Stimulated activated effector memory CD8-positive, alpha-beta T cell treated with anti-CD3 and anti-CD28 coated beads, Interleukin-12 subunit alpha, Interleukin-12 subunit beta, amount 100 ng/mL, for 72 hours (primary cell): ENCODE results near the gene ADAMTS15.

Experiments
- ATAC-seq: fragments of 150-1000 bp; cut with Tn5 transposase; 2 replicates; pipeline ENCODE4 v1.10.0; 2021
- DNase-seq, 2 donors: peaks; one replicate each; pipeline ENCODE4 v3.0.0; 2021 to 2022; ENCODE audit warnings: low spot score in 2 of 2
- H3K27ac Mint-ChIP-seq: one replicate; pipeline ENCODE4 v1.8.0; 2022; ENCODE audit warnings: mild to moderate bottlenecking, mixed read lengths
- H3K36me3 Mint-ChIP-seq: one replicate; pipeline ENCODE4 v1.8.0; 2022; ENCODE audit warnings: mild to moderate bottlenecking, mixed read lengths
- H3K4me1 Mint-ChIP-seq: one replicate; pipeline ENCODE4 v1.8.0; 2022; ENCODE audit warnings: mixed read lengths
- H3K4me3 Mint-ChIP-seq: one replicate; pipeline ENCODE4 v1.8.0; 2022; ENCODE audit warnings: mild to moderate bottlenecking, mixed read lengths
- H3K9me3 Mint-ChIP-seq: one replicate; pipeline ENCODE4 v1.8.0; 2022; ENCODE audit warnings: mixed read lengths

Gene ADAMTS15

GRCh38 chr11:130458410-130458729, 9.9 kb downstream of the ADAMTS15 start:
- Mint-ChIP-seq H3K36me3 (no peaks in the 10 kb centered on the region), H3K27ac (no peak overlapping the region), H3K4me1 (no peaks in the 10 kb centered on the region), H3K9me3 (no peaks in the 10 kb centered on the region), H3K4me3 (no peak overlapping the region)
- DNase-seq: no peak
- ATAC-seq: no peak

GRCh38 chr11:130459521-130459920, 11.1 kb downstream of the ADAMTS15 start:
- no peaks in the 10 kb centered on the region for H3K36me3 Mint-ChIP-seq
- DNase-seq: no peak
- H3K27ac Mint-ChIP-seq: no peak overlapping the region

GRCh38 chr11:130462101-130462885, 13.8 kb downstream of the ADAMTS15 start:
- Mint-ChIP-seq H3K27ac (no peak overlapping the region), H3K36me3 (no peaks in the 10 kb centered on the region), H3K4me3 (no peak overlapping the region), H3K4me1 (no peaks in the 10 kb centered on the region), H3K9me3 (no peaks in the 10 kb centered on the region)
- ATAC-seq (no peak), DNase-seq (no peak)

More at GRCh38 chr11:130459521-130459920, 11.1 kb downstream of the ADAMTS15 start:
- Mint-ChIP-seq H3K4me1 (no peaks in the 10 kb centered on the region), H3K9me3 (no peaks in the 10 kb centered on the region), H3K4me3 (no peak overlapping the region)
- no peak for ATAC-seq

GRCh38 chr11:130462931-130463330, 14.5 kb downstream of the ADAMTS15 start:
- H3K36me3 Mint-ChIP-seq: no peaks in the 10 kb centered on the region
- H3K27ac Mint-ChIP-seq: no peak overlapping the region
- DNase-seq (no peak), ATAC-seq (no peak)
- no peaks in the 10 kb centered on the region for H3K9me3 Mint-ChIP-seq
- H3K4me3 Mint-ChIP-seq: no peak overlapping the region
- H3K4me1 Mint-ChIP-seq: no peaks in the 10 kb centered on the region

- no peak for DNase-seq
- H3K4me3 Mint-ChIP-seq: no peak overlapping the region
- ATAC-seq: no peak
- no peak overlapping the region for H3K27ac Mint-ChIP-seq
- no peaks in the 10 kb centered on the region for H3K36me3 Mint-ChIP-seq
- H3K9me3 Mint-ChIP-seq: no peaks in the 10 kb centered on the region
- H3K4me1 Mint-ChIP-seq: no peaks in the 10 kb centered on the region
Observed at GRCh38 chr11:130464291-130464812, 15.9 kb downstream of the ADAMTS15 start.

- no peaks in the 10 kb centered on the region for H3K36me3 Mint-ChIP-seq
- DNase-seq (no peak), ATAC-seq (no peak)
- H3K27ac Mint-ChIP-seq: no peak overlapping the region
- no peaks in the 10 kb centered on the region for H3K4me1 Mint-ChIP-seq
- no peaks in the 10 kb centered on the region for H3K9me3 Mint-ChIP-seq
- H3K4me3 Mint-ChIP-seq: no peak overlapping the region
Observed at GRCh38 chr11:130465263-130465662, 16.8 kb downstream of the ADAMTS15 start.

GRCh38 chr11:130467116-130467900, 18.9 kb downstream of the ADAMTS15 start:
- H3K36me3 Mint-ChIP-seq: no peaks in the 10 kb centered on the region
- no peak overlapping the region for H3K27ac Mint-ChIP-seq
- no peaks in the 10 kb centered on the region for H3K4me1 Mint-ChIP-seq
- DNase-seq (no peak), ATAC-seq (no peak)
- no peak overlapping the region for H3K4me3 Mint-ChIP-seq
- no peaks in the 10 kb centered on the region for H3K9me3 Mint-ChIP-seq

GRCh38 chr11:130469181-130469580, 20.7 kb downstream of the ADAMTS15 start:
- Mint-ChIP-seq H3K9me3 (no peaks in the 10 kb centered on the region), H3K27ac (no peak overlapping the region), H3K4me1 (no peaks in the 10 kb centered on the region), H3K4me3 (no peak overlapping the region), H3K36me3 (no peaks in the 10 kb centered on the region)
- no peak for ATAC-seq
- no peak for DNase-seq

- no peaks in the 10 kb centered on the region for H3K36me3 Mint-ChIP-seq
- H3K4me1 Mint-ChIP-seq: no peaks in the 10 kb centered on the region
- DNase-seq (no peak), ATAC-seq (no peak)
- H3K27ac Mint-ChIP-seq: no peak overlapping the region
- H3K4me3 Mint-ChIP-seq: no peak overlapping the region
- no peaks in the 10 kb centered on the region for H3K9me3 Mint-ChIP-seq
Observed at GRCh38 chr11:130470832-130471706, 22.6 kb downstream of the ADAMTS15 start.

- ATAC-seq (no peak), DNase-seq (no peak)
- no peaks in the 10 kb centered on the region for H3K4me1 Mint-ChIP-seq
- no peaks in the 10 kb centered on the region for H3K9me3 Mint-ChIP-seq
- no peaks in the 10 kb centered on the region for H3K36me3 Mint-ChIP-seq
- H3K27ac Mint-ChIP-seq: no peak overlapping the region
- no peak overlapping the region for H3K4me3 Mint-ChIP-seq
Observed at GRCh38 chr11:130471731-130472433, 23.4 kb downstream of the ADAMTS15 start.

GRCh38 chr11:130472434-130472961, 24.1 kb downstream of the ADAMTS15 start:
- no peaks in the 10 kb centered on the region for H3K36me3 Mint-ChIP-seq
- no peaks in the 10 kb centered on the region for H3K9me3 Mint-ChIP-seq
- no peak for DNase-seq
- H3K4me1 Mint-ChIP-seq: no peaks in the 10 kb centered on the region
- H3K4me3 Mint-ChIP-seq: no peak overlapping the region
- no peak for ATAC-seq
- no peak overlapping the region for H3K27ac Mint-ChIP-seq

- Mint-ChIP-seq H3K4me1 (no peaks in the 10 kb centered on the region), H3K9me3 (no peaks in the 10 kb centered on the region), H3K27ac (no peak overlapping the region), H3K36me3 (no peaks in the 10 kb centered on the region), H3K4me3 (no peak overlapping the region)
- DNase-seq: no peak
- ATAC-seq: no peak
Observed at GRCh38 chr11:130473056-130473794, 24.8 kb downstream of the ADAMTS15 start.

GRCh38 chr11:130473795-130474377, 25.4 kb downstream of the ADAMTS15 start:
- DNase-seq: no peak
- peak; percentile 3 for ATAC-seq
- no peak overlapping the region for H3K4me3 Mint-ChIP-seq
- H3K9me3 Mint-ChIP-seq: no peaks in the 10 kb centered on the region
- no peaks in the 10 kb centered on the region for H3K36me3 Mint-ChIP-seq
- H3K4me1 Mint-ChIP-seq: no peaks in the 10 kb centered on the region
- H3K27ac Mint-ChIP-seq: no peak overlapping the region
